OCI-LY1 (cell line): ENCODE measurements around the gene FGF2.

Source experiments
- H2AFZ ChIP-seq: fragments of 200-600 bp; sonication (generic), shearing (Covaris generic); 2 replicates; pipeline ENCODE4 v1.6.0; 2014; ENCODE audit warnings: antibody characterized with exemption, mild to moderate bottlenecking, low read length
- H3F3A ChIP-seq: fragments of 200-600 bp; sonication (generic), shearing (Covaris generic); 2 replicates; pipeline ENCODE4 v1.6.0; 2014; ENCODE audit warnings: mild to moderate bottlenecking, antibody characterized with exemption, low read length, moderate library complexity; ENCODE audit not compliant: insufficient read depth
- H3K27ac ChIP-seq: fragments of 200-600 bp; sonication (generic); 2 replicates; pipeline ENCODE4 v1.5.1; 2014; ENCODE audit warnings: low read length, mixed run types, mild to moderate bottlenecking, low read depth; ENCODE audit not compliant: poor library complexity, severe bottlenecking
- H3K27me3 ChIP-seq: fragments of 200-600 bp; sonication (generic); 2 replicates; pipeline ENCODE4 v1.6.0; 2014; ENCODE audit warnings: antibody characterized with exemption, mild to moderate bottlenecking, low read length, moderate library complexity; ENCODE audit not compliant: insufficient read depth
- H3K36me3 ChIP-seq: fragments of 200-600 bp; sonication (generic); 2 replicates; pipeline ENCODE4 v1.6.1; 2014; ENCODE audit warnings: mild to moderate bottlenecking, antibody characterized with exemption, low read length, moderate library complexity, mixed read lengths; ENCODE audit not compliant: insufficient read depth
- H3K4me1 ChIP-seq: fragments of 200-600 bp; sonication (generic); 2 replicates; pipeline ENCODE4 v1.5.1; 2014; ENCODE audit warnings: mild to moderate bottlenecking, low read length, moderate library complexity; ENCODE audit not compliant: insufficient read depth, severe bottlenecking
- H3K4me2 ChIP-seq: fragments of 200-600 bp; sonication (generic), shearing (Covaris generic); 2 replicates; pipeline ENCODE4 v1.6.1; 2014; ENCODE audit warnings: low read length
- H3K4me3 ChIP-seq: fragments of 200-600 bp; sonication (generic); 2 replicates; pipeline ENCODE4 v1.5.1; 2014; ENCODE audit warnings: low read length, low read depth, mild to moderate bottlenecking, mixed read lengths; ENCODE audit not compliant: poor library complexity, severe bottlenecking
- H3K79me2 ChIP-seq: fragments of 200-600 bp; shearing (Covaris generic); 2 replicates; pipeline ENCODE4 v1.6.1; 2016; ENCODE audit warnings: mixed run types, low read length, mixed read lengths; ENCODE audit not compliant: insufficient read depth
- H3K9ac ChIP-seq: fragments of 200-600 bp; sonication (generic), shearing (Covaris generic); 2 replicates; pipeline ENCODE4 v1.6.1; 2014; ENCODE audit warnings: mild to moderate bottlenecking, low read length, mixed read lengths
- H3K9me2 ChIP-seq: fragments of 200-600 bp; sonication (generic), shearing (Covaris generic); 2 replicates; pipeline ENCODE4 v1.6.1; 2014; ENCODE audit warnings: low read depth, mild to moderate bottlenecking, low read length, mixed read lengths
- H3K9me3 ChIP-seq: fragments of 200-600 bp; shearing (Covaris generic); 2 replicates; pipeline ENCODE4 v1.6.1; 2014; ENCODE audit warnings: low read length, mixed read lengths
- H4K20me1 ChIP-seq: fragments of 200-600 bp; sonication (generic), shearing (Covaris generic); 2 replicates; pipeline ENCODE4 v1.6.0; 2016; ENCODE audit warnings: mild to moderate bottlenecking, low read length; ENCODE audit not compliant: insufficient read depth
- EZH2 ChIP-seq: fragments of 200-600 bp; sonication (generic), shearing (Covaris generic); IDR thresholded peaks from 2 replicates; pipeline ENCODE4 v1.8.0; 2017; ENCODE audit warnings: borderline replicate concordance, mixed run types, mild to moderate bottlenecking, antibody characterized with exemption, low read length, moderate library complexity, mixed read lengths
- TF ChIP-seq, protein P1 (sequence below): fragments of 200-600 bp; sonication (generic), shearing (Covaris generic); IDR thresholded peaks from 2 replicates; pipeline ENCODE4 v1.5.1; 2017; ENCODE audit warnings: mild to moderate bottlenecking, antibody characterized with exemption, low read length, moderate library complexity, mixed read lengths

The FGF2 gene

GRCh38 chr4:122788935-122789334 is 37.7 kb upstream of the FGF2 start:
- Histone ChIP-seq H4K20me1 (no peaks in the 10 kb centered on the region), H3K9ac (no peak overlapping the region), H3K9me2 (no peaks in the 10 kb centered on the region), H3F3A (no peaks in the 10 kb centered on the region), H3K4me3 (no peak overlapping the region), H3K79me2 (no peaks in the 10 kb centered on the region), H3K9me3 (no peaks in the 10 kb centered on the region), H3K27me3 (no peaks in the 10 kb centered on the region), H3K4me2 (no peak overlapping the region), H3K36me3 (no peaks in the 10 kb centered on the region), H2AFZ (no peak overlapping the region), H3K27ac (no peak overlapping the region), H3K4me1 (no peaks in the 10 kb centered on the region)
- TF ChIP-seq EZH2 = no peak
- TF ChIP-seq, protein P1, sequence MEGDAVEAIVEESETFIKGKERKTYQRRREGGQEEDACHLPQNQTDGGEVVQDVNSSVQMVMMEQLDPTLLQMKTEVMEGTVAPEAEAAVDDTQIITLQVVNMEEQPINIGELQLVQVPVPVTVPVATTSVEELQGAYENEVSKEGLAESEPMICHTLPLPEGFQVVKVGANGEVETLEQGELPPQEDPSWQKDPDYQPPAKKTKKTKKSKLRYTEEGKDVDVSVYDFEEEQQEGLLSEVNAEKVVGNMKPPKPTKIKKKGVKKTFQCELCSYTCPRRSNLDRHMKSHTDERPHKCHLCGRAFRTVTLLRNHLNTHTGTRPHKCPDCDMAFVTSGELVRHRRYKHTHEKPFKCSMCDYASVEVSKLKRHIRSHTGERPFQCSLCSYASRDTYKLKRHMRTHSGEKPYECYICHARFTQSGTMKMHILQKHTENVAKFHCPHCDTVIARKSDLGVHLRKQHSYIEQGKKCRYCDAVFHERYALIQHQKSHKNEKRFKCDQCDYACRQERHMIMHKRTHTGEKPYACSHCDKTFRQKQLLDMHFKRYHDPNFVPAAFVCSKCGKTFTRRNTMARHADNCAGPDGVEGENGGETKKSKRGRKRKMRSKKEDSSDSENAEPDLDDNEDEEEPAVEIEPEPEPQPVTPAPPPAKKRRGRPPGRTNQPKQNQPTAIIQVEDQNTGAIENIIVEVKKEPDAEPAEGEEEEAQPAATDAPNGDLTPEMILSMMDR = no peak

DNA sequence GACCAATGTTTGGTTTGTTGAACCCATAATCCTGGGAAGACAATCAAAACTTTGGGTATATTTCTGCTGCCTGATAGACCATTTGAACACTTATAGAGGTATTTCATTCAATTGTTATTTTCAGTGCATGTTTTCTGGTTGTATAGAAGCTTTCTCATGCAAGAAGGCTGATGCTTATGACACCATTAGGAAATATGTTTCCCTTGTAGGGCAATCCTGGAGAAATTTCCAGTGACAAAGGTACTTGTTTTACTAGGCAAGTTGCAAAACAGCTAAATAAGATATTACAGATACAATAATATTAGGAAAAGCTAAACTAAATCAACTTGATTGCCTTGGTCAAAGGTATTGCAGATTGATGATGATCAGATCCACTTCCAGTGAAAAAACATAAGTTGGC is 32.8 kb upstream of the FGF2 start:
- no peak overlapping the region for H3K4me2 ChIP-seq
- H3K36me3 ChIP-seq = no peaks in the 10 kb centered on the region
- no peaks in the 10 kb centered on the region for H4K20me1 ChIP-seq
- no peak overlapping the region for H3K9ac ChIP-seq
- H3K79me2 ChIP-seq = no peaks in the 10 kb centered on the region
- H3K27ac ChIP-seq = no peak overlapping the region
- no peak for TF ChIP-seq EZH2
- TF ChIP-seq, protein P1 = no peak
- H3F3A ChIP-seq = no peaks in the 10 kb centered on the region
- no peaks in the 10 kb centered on the region for H3K27me3 ChIP-seq
- no peak overlapping the region for H3K4me3 ChIP-seq
- no peaks in the 10 kb centered on the region for H3K9me2 ChIP-seq
- no peaks in the 10 kb centered on the region for H3K4me1 ChIP-seq
- H3K9me3 ChIP-seq = no peaks in the 10 kb centered on the region
- H2AFZ ChIP-seq = no peak overlapping the region

DNA sequence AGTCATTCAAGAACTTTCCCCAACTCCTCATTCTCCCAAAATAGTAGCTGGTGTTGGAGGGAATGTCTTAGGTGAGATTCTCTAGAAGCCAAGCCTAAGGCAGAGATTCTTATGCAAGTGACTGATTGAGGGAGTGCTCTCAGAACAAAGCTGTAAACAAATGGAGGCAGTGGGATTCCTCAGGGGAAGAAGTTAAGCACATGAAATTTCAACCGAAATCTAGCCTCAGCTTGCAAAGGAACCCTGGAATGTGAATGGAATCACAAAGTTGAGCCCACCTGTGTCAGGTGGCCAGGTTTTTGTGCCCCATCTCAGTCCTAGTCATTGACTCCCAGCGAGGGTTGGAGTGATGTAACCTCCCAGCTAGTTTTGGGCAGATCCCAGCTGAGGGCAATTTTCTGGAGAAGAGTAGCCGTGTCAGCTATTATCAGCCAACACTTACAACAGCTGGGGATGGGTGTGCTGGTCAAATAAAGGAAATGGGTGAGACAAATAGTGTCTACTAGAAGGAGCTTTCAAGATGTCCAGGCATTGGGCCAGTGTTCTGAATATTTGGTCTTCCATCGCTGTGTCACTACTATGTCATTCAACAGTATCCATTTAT is 29.7 kb upstream of the FGF2 start:
- no peak overlapping the region for H2AFZ ChIP-seq
- no peak overlapping the region for H3K4me2 ChIP-seq
- no peaks in the 10 kb centered on the region for H3K9me2 ChIP-seq
- no peak overlapping the region for H3K27ac ChIP-seq
- no peak overlapping the region for H3K4me3 ChIP-seq
- H3K9ac ChIP-seq = no peak overlapping the region
- no peaks in the 10 kb centered on the region for H3K36me3 ChIP-seq
- no peaks in the 10 kb centered on the region for H3K9me3 ChIP-seq
- no peaks in the 10 kb centered on the region for H3K27me3 ChIP-seq
- TF ChIP-seq, protein P1 = no peak
- TF ChIP-seq EZH2 = no peak
- no peaks in the 10 kb centered on the region for H3F3A ChIP-seq
- H4K20me1 ChIP-seq = no peaks in the 10 kb centered on the region
- no peaks in the 10 kb centered on the region for H3K79me2 ChIP-seq
- no peaks in the 10 kb centered on the region for H3K4me1 ChIP-seq
